Spleen (tissue), 11 donors: ENCODE measurements around the gene IP6K3. TPM values are rescaled to one million over a fixed set of nuclear protein-coding genes. Genes with fewer than 3 reads are reported as not detected.

Experiments
- DNase-seq: peaks from one replicate; pipeline ENCODE4 v3.0.0-alpha.2; 2020
- H3K27ac ChIP-seq, 8 donors: fragments of 200-600 bp; sonication (generic) in 7 of 8; 1 replicate in 4 of 8; 2 replicates in 4 of 8; pipeline versions ENCODE4 v1.5.0 to v1.8.0; 2016 to 2021; ENCODE audit warnings: inconsistent platforms in 4 of 8, mild to moderate bottlenecking in 4 of 8, moderate library complexity in 1 of 8
- H3K27me3 ChIP-seq, 7 donors: fragments of 200-600 bp; sonication (generic) in 6 of 7; replicated peaks in 1 of 7; 1 replicate in 4 of 7; 2 replicates in 3 of 7; pipeline versions ENCODE4 v1.5.0 to v1.8.0; 2016 to 2021; ENCODE audit warnings: inconsistent platforms in 3 of 7, mild to moderate bottlenecking in 1 of 7
- H3K36me3 ChIP-seq, 6 donors: fragments of 200-600 bp; sonication (generic) in 5 of 6; 1 replicate in 4 of 6; 2 replicates in 2 of 6; pipeline versions ENCODE4 v1.5.0 to v1.8.0; 2016 to 2021; ENCODE audit warnings: inconsistent platforms in 2 of 6
- H3K4me1 ChIP-seq, 6 donors: fragments of 200-600 bp; sonication (generic) in 5 of 6; 1 replicate in 3 of 6; 2 replicates in 3 of 6; pipeline versions ENCODE4 v1.5.0 to v1.8.0; 2016 to 2021; ENCODE audit warnings: inconsistent platforms in 3 of 6
- H3K4me3 ChIP-seq, 8 donors: fragments of 200-600 bp; sonication (generic) in 7 of 8; 1 replicate in 4 of 8; 2 replicates in 4 of 8; pipeline versions ENCODE4 v1.5.0 to v1.8.0; 2016 to 2021; ENCODE audit warnings: inconsistent platforms in 4 of 8, mild to moderate bottlenecking in 4 of 8, moderate library complexity in 2 of 8
- H3K9me3 ChIP-seq, 8 donors: fragments of 200-600 bp; sonication (generic) in 7 of 8; 1 replicate in 4 of 8; 2 replicates in 4 of 8; pipeline versions ENCODE4 v1.5.0 to v1.8.0; 2016 to 2021; ENCODE audit warnings: inconsistent platforms in 4 of 8
- POLR2A ChIP-seq, 3 donors: fragments of 450-650 bp; IDR thresholded peaks; one replicate each; pipeline ENCODE4 v1.5.1; 2017; ENCODE audit warnings: antibody characterized with exemption in 3 of 3, mild to moderate bottlenecking in 1 of 3
- POLR2AphosphoS5 ChIP-seq, 3 donors: sonication (generic); formaldehyde crosslinking; IDR thresholded peaks; one replicate each; pipeline ENCODE4 v1.5.1; 2017; ENCODE audit warnings: antibody characterized with exemption in 3 of 3
- WGBS, 5 donors: extraction: QIAGEN DNeasy Blood & Tissue Kit in 3 of 5; methylation state at CpG; one replicate each; pipeline versions ENCODE4 v1.1.5 to v1.1.7; 2013 to 2018; 5-methylcytosine and 5-hydroxymethylcytosine counted together
- intact Hi-C: fragments of 100-400 bp; cut with DNase I; formaldehyde crosslinking; loops from one replicate; pipeline ENCODE4 v1.15.0; 2023; ENCODE audit warnings: low total_unique reads
- polyA plus RNA-seq, 3 donors: library from polyadenylated mRNA; stranded (reverse); fragments of 200-250 nt; gene quantifications; one replicate each; pipeline ENCODE4 v1.2.1, GENCODE V29; 2013
- total RNA-seq, 7 donors: library from RNA; depleted of rRNA in 3 of 7; stranded (reverse); fragments of >200 nt in 3 of 7; fragmentation: NEBNext Ultra II Directional in 4 of 7; extraction: Animal tissue kit (Norgen Biotek cat#: 25700) in 4 of 7; gene quantifications; one replicate each; pipeline versions ENCODE4 v1.1.0 to v1.2.1, GENCODE V29; 2016 to 2021
- TF ChIP-seq, protein P1 (sequence below), 11 experiments: fragments of 200-600 bp in 7 of 11; fragments of 450-650 bp in 4 of 11; sonication (generic) in 4 of 11; IDR thresholded peaks in 8 of 11; conservative IDR thresholded peaks in 3 of 11; 1 replicate in 7 of 11; 2 replicates in 4 of 11; pipeline versions ENCODE4 v1.4.0 to v1.8.0; 2016 to 2021; ENCODE audit warnings: antibody characterized with exemption in 11 of 11, inconsistent platforms in 4 of 11, mild to moderate bottlenecking in 1 of 11
- donor health status: healthy with polysubstance abuse.
- donor health status: DM: no; HTN: no; CAD: no; lungs with moderate emphysema.
- donor health status: DM: no; HTN: no; CAD: no.
- donor health status: Bipolar disorder and iron deficiency.
- donor health status: healthy.
- donor health status: DM: no; HTN: no; CAD: no.
- donor health status: DM: yes; HTN: yes; CAD: no.

IP6K3 gene
- total and polyA plus RNA-seq, 10 donors, result 0.30 to 5.8 (median 2.2) TPM

DNA sequence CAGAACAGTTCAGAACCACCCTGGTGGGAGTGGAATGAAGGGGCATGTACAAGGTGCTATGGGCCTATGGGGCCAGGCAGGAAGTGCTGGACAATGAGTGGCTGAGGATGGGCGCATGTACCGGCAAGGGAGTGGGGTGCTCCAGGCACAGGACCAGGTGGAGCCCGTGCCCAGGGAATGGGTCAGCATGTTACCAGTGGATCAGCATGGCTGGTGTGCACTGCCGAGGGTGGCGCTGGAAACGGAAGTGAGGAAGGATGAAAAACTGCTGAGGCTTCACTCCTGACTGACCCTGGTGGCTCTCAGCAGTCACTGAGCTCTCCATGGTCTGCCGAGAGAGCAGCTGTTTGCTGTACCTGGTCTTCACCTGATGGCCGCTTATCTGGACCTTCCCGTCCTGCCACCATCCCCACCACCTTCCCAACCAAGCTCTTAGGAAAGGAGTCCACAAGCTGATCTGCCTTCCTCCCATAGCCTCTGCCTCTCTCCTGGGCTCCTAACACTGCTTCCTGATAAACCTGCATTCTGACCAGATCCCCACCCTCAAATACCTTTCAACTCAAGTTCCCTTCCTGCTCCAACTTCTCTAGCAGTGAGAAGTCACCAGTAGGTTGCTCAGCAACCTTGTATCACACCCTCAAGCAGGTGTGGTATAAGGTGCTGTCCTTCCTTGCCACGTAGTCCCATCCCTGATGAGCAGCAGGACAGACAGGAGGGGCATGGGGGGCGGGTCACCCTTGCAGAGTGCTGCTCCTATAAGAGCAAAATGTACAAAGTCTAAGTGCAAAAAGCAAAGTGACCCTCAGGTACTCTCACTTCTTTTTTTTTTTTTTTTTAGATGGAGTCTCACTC is 42.3 kb downstream of the IP6K3 start:
- TF ChIP-seq POLR2A (IDR thresholded peaks at IDR 0.05), result no peak
- peak; percentile 48 to 55 (median 52) for TF ChIP-seq POLR2AphosphoS5 (IDR thresholded peaks at IDR 0.05)
- Histone ChIP-seq H3K27ac (peak overlapping the region in 2 of 8 donors; percentile 1 to 7), H3K4me3 (no peak overlapping the region), H3K36me3 (peaks cover 0 to 47% (median 6%) of the 10 kb centered on the region in 6 donors), H3K4me1 (peaks cover 14 to 67% (median 27%) of the 10 kb centered on the region in 6 donors), H3K27me3 (no peaks in the 10 kb centered on the region), H3K9me3 (no peaks in the 10 kb centered on the region)
- intact Hi-C loops, result loop anchor here (5.0 kb wide), 1 partner anchor 117 kb away; no protein-coding TSS in a partner anchor
- 70 to 87% (median 79%) methylated on average over 9 to 11 of the region's 11 CpGs for WGBS, 5 donors
- DNase-seq, result peak; percentile 74

DNA sequence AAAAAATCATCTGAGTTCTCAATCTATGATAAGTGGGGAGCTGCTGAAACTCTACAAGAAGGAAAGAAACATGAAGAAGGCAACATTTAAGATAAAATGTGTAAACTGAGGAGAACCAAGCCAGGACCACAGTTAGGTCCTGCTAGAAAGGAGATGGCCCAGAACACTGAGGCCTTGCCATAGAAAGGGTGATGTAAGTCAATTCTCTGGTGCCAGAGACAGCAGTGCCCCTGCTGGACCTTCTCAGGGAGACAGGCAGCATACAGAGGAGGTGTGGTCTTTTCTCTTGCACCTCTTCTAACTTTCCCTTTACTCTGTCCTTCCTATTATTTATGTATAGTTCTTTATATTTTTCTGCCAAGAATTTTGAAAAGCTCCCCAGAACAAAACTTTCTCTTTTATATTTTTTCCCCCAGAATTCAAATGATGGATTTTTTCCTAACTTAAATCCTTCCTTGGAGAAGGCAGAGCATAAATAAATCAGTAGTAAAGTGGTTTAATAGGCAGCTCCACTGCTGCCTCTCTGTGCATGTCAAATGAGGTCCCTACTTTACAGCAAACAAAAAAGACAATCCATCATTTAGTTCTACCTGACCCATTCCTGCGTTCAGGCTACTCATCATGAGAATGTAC is 44.2 kb downstream of the IP6K3 start:
- TF ChIP-seq POLR2A (IDR thresholded peaks at IDR 0.05) (no peak), POLR2AphosphoS5 (IDR thresholded peaks at IDR 0.05) (no peak)
- TF ChIP-seq, protein P1, sequence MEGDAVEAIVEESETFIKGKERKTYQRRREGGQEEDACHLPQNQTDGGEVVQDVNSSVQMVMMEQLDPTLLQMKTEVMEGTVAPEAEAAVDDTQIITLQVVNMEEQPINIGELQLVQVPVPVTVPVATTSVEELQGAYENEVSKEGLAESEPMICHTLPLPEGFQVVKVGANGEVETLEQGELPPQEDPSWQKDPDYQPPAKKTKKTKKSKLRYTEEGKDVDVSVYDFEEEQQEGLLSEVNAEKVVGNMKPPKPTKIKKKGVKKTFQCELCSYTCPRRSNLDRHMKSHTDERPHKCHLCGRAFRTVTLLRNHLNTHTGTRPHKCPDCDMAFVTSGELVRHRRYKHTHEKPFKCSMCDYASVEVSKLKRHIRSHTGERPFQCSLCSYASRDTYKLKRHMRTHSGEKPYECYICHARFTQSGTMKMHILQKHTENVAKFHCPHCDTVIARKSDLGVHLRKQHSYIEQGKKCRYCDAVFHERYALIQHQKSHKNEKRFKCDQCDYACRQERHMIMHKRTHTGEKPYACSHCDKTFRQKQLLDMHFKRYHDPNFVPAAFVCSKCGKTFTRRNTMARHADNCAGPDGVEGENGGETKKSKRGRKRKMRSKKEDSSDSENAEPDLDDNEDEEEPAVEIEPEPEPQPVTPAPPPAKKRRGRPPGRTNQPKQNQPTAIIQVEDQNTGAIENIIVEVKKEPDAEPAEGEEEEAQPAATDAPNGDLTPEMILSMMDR (IDR thresholded peaks at IDR 0.05 in 8 of 11, conservative IDR thresholded peaks at IDR 0.05 in 3 of 11), result peak in 9 of 11 experiments; percentile 8 to 72 (median 49)

DNA sequence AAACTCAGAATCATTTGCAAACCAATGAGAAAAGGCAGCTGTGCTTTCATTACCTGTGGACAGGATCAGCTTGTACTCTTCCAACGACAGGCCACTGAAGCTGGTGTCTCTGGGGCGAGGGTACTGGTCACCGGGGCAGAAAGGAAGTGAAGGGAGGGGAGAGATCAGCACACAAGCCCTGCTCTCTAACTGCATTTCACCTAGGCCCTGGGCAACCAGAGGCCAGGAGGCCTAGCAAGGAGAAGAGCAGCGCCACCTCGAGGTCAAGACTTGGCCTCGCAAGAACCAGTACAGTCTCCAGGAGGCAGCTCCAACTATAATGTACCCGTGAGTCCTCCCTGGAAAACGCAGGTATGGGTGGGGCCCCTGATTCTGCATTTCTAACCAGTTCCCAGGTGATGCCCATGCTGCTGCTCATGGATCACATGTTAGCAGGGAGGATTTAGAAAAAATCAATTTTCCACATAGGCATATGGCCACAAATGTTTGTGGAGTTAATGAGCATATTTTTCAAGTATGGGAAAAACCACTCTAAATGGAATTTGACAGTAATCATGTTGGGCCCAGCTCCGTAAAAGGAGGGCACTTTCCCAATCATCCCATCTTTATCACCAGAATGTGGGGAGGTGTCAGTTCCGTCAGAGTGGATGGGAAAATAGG is 46.2 kb downstream of the IP6K3 start:
- H3K4me1 ChIP-seq, result peaks cover 38 to 87% (median 64%) of the 10 kb centered on the region in 6 donors
- H3K27me3 ChIP-seq, result no peaks in the 10 kb centered on the region
- TF ChIP-seq, protein P1 (IDR thresholded peaks at IDR 0.05 in 8 of 11, conservative IDR thresholded peaks at IDR 0.05 in 3 of 11), result peak; percentile 49 to 81 (median 60)
- TF ChIP-seq POLR2AphosphoS5 (IDR thresholded peaks at IDR 0.05), result peak in 2 of 3 donors; percentile 38 to 47
- TF ChIP-seq POLR2A (IDR thresholded peaks at IDR 0.05), result no peak
- peaks cover 2 to 61% (median 13%) of the 10 kb centered on the region in 6 donors for H3K36me3 ChIP-seq
- no peak overlapping the region for H3K4me3 ChIP-seq
- intact Hi-C loops, result loop anchor here (5.0 kb wide), 1 partner anchor 113 kb away; no protein-coding TSS in a partner anchor
- peak overlapping the region in 5 of 8 donors; percentile 15 to 91 (median 51) for H3K27ac ChIP-seq
- 34 to 55% (median 41%) methylated on average over 10 of the region's 10 CpGs for WGBS, 5 donors
- H3K9me3 ChIP-seq, result no peaks in the 10 kb centered on the region
- peak; percentile 91 for DNase-seq

More for the DNA sequence above, 44.2 kb downstream of the IP6K3 start:
- intact Hi-C loops, result loop anchor here (5.0 kb wide), 1 partner anchor 115 kb away; no protein-coding TSS in a partner anchor
- Histone ChIP-seq H3K4me1 (peaks cover 22 to 67% (median 45%) of the 10 kb centered on the region in 6 donors), H3K27me3 (no peaks in the 10 kb centered on the region), H3K9me3 (no peaks in the 10 kb centered on the region), H3K36me3 (peaks cover 0 to 46% (median 8%) of the 10 kb centered on the region in 6 donors), H3K4me3 (no peak overlapping the region), H3K27ac (peak overlapping the region in 1 of 8 donors; percentile 22)
- WGBS, 5 donors, result 87 to 94% (median 93%) methylated on average over 1 of the region's 1 CpG
- DNase-seq, result peak; percentile 35

DNA sequence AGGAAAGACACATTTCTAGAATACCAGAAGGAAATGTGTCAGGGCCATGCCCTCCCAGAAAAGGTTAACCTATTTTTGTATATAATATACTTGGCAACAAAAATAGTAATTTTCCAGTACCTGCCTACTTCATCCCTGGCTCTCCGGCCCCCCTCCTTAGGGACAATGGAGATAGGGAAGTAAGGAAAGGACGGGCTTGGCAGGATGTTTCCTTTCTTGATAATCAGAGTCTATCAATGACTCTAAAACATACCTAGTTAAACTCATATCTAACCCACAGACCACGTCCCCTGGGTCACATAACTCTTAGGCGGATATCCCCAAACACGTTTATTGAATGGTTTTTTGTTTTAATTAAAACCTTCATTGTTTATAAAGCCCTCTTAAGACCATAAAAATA is 47.0 kb downstream of the IP6K3 start:
- Histone ChIP-seq H3K27me3 (no peaks in the 10 kb centered on the region), H3K36me3 (peaks cover 2 to 69% (median 19%) of the 10 kb centered on the region in 6 donors), H3K9me3 (no peaks in the 10 kb centered on the region), H3K4me1 (peaks cover 46 to 93% (median 72%) of the 10 kb centered on the region in 6 donors), H3K4me3 (no peak overlapping the region), H3K27ac (peak overlapping the region in 5 of 8 donors; percentile 31 to 91 (median 51))
- 46 to 65% (median 61%) methylated on average over 5 of the region's 5 CpGs for WGBS, 5 donors
- no peak for TF ChIP-seq POLR2AphosphoS5 (IDR thresholded peaks at IDR 0.05)
- no peak for TF ChIP-seq POLR2A (IDR thresholded peaks at IDR 0.05)
- TF ChIP-seq, protein P1 (IDR thresholded peaks at IDR 0.05 in 8 of 11, conservative IDR thresholded peaks at IDR 0.05 in 3 of 11), result no peak
- intact Hi-C loops, result loop anchor here (5.0 kb wide), 1 partner anchor 112 kb away; no protein-coding TSS in a partner anchor
- DNase-seq, result peak; percentile 17
